ENCODE results near the gene NOS1AP.

DNA sequence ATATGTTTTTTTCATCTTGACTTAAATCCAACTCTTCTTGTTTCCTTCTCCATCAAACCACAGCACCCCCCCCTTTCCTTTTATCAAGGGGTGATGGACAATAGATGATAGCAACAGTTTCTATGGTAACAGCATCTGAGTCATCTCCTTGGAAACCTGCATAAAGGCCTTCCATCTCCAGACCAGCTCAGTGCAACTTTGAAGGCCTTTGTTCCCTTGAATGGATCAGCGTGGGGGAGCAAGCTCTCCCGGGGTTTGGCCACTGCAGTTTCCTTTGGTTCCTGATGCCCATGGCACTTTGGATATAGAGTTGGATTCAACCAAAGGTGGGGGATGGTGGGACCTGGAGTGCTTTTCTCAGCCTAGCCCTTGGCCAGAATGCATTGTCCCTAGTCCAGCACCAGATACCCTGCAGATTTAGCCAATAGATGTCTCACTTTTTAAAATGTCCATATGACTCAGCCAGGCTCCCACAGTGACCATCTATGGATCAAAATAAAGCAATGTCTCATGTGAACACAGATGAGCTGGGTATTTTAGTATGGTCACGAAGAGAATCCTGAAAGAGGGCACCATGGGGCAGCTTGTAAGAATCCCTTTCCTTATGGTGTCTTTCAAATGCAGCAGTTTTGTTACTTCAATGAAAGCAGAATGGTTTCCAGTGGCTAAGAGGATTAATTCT is 179.5 kb downstream of the NOS1AP start:
- TF ChIP-seq, protein P1, sequence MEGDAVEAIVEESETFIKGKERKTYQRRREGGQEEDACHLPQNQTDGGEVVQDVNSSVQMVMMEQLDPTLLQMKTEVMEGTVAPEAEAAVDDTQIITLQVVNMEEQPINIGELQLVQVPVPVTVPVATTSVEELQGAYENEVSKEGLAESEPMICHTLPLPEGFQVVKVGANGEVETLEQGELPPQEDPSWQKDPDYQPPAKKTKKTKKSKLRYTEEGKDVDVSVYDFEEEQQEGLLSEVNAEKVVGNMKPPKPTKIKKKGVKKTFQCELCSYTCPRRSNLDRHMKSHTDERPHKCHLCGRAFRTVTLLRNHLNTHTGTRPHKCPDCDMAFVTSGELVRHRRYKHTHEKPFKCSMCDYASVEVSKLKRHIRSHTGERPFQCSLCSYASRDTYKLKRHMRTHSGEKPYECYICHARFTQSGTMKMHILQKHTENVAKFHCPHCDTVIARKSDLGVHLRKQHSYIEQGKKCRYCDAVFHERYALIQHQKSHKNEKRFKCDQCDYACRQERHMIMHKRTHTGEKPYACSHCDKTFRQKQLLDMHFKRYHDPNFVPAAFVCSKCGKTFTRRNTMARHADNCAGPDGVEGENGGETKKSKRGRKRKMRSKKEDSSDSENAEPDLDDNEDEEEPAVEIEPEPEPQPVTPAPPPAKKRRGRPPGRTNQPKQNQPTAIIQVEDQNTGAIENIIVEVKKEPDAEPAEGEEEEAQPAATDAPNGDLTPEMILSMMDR (conservative IDR thresholded peaks at IDR 0.05 in 1 of 2, IDR thresholded peaks at IDR 0.05 in 1 of 2; ENCODE audit: extremely low read depth in 1 of 2, insufficient read depth in 1 of 2, low read depth in 1 of 2, low read length in 2 of 2) = no peak
- TF ChIP-seq EZH2 (IDR thresholded peaks at IDR 0.05; ENCODE audit: borderline replicate concordance, low read length) = no peak
